Measurements from ENCODE around the gene MINK1. TPM values are rescaled to one million over a fixed set of nuclear protein-coding genes. Genes with fewer than 3 reads are reported as not detected.

MINK1 gene
- total and polyA plus RNA-seq, 2 of the 13 experiments (the other 11 are each of a cell fraction or from before 2014, with no cell fraction given): 17.2 to 63.9 TPM

GRCh38 chr17:4908711-4909496 lies 75.8 kb downstream of the MINK1 start (continued):
- TF ChIP-seq ZNF749 (CRISPR knock-in tag; IDR thresholded peaks at IDR 0.05; ENCODE audit: borderline replicate concordance): no peak
- TF ChIP-seq MAZ (IDR thresholded peaks at IDR 0.05; ENCODE audit: borderline replicate concordance, low read depth, low read length): no peak
- TF ChIP-seq MAZ (CRISPR knock-in tag; IDR thresholded peaks at IDR 0.05; ENCODE audit: low read depth): 0 out of 2 replicates have a peak, but pooled peaks have one; percentile 11
- no peak for TF ChIP-seq MED8 (CRISPR knock-in tag; IDR thresholded peaks at IDR 0.05; ENCODE audit: insufficient replicate concordance)
- TF ChIP-seq SMAD9 (CRISPR knock-in tag; IDR thresholded peaks at IDR 0.05): no peak
- peak; percentile 27; the same call in 1 of the 2 replicates for TF ChIP-seq ISL2 (CRISPR knock-in tag; IDR thresholded peaks at IDR 0.05)
- TF ChIP-seq ZNF331 (CRISPR knock-in tag; IDR thresholded peaks at IDR 0.05): no peak
- TF ChIP-seq PAXIP1 (CRISPR knock-in tag; conservative IDR thresholded peaks at IDR 0.05): 0 out of 2 replicates have a peak, but pooled peaks have one; percentile 25
- TF ChIP-seq IKZF5 (CRISPR knock-in tag; IDR thresholded peaks at IDR 0.05): peak; percentile 10; the same call in 1 of the 2 replicates
- no peak for TF ChIP-seq ZNF484 (CRISPR knock-in tag; IDR thresholded peaks at IDR 0.05; ENCODE audit: borderline replicate concordance, low read depth)
- TF ChIP-seq NFRKB (IDR thresholded peaks at IDR 0.05): no peak
- TF ChIP-seq TFDP2 (CRISPR knock-in tag; IDR thresholded peaks at IDR 0.05): no peak
- 0 out of 2 replicates have a peak, but pooled peaks have one; percentile 20 for TF ChIP-seq ZBTB26 (CRISPR knock-in tag; IDR thresholded peaks at IDR 0.05; ENCODE audit: borderline replicate concordance)
- no peak for TF ChIP-seq RNF219 (CRISPR knock-in tag; IDR thresholded peaks at IDR 0.05)
- peak; percentile 71 for TF ChIP-seq XRCC5 (optimal IDR thresholded peaks at IDR 0.05; ENCODE audit: low read length)
- TF ChIP-seq KMT2A (CRISPR knock-in tag; IDR thresholded peaks at IDR 0.05): 0 out of 2 replicates have a peak, but pooled peaks have one; percentile 7
- peak; percentile 92 for TF ChIP-seq ZNF460 (CRISPR knock-in tag; IDR thresholded peaks at IDR 0.05; ENCODE audit: borderline replicate concordance)
- TF ChIP-seq FOXA1 (IDR thresholded peaks at IDR 0.05): 0 out of 2 replicates have a peak, but pooled peaks have one; percentile 59
- peak; percentile 24; the same call in 1 of the 2 replicates for TF ChIP-seq FOXA1 (CRISPR knock-in tag; IDR thresholded peaks at IDR 0.05)
- no peak for TF ChIP-seq SMARCE1 (IDR thresholded peaks at IDR 0.05; ENCODE audit: borderline replicate concordance)
